OCI-LY3 (cell line): ENCODE measurements around the gene HAPLN2.

Experiments used
- EZH2phosphoT487 ChIP-seq: fragments of 200-600 bp; shearing (Covaris generic); IDR thresholded peaks from 2 replicates; pipeline ENCODE4 v1.6.1; 2018; ENCODE audit warnings: antibody characterized with exemption, mixed run types, low read depth
- TF ChIP-seq, protein P1 (sequence below): fragments of 200-600, 300-600 bp; sonication (generic); IDR thresholded peaks from 2 replicates; pipeline ENCODE4 v1.5.1; 2014; ENCODE audit warnings: antibody characterized with exemption, low read length, low read depth

DNA sequence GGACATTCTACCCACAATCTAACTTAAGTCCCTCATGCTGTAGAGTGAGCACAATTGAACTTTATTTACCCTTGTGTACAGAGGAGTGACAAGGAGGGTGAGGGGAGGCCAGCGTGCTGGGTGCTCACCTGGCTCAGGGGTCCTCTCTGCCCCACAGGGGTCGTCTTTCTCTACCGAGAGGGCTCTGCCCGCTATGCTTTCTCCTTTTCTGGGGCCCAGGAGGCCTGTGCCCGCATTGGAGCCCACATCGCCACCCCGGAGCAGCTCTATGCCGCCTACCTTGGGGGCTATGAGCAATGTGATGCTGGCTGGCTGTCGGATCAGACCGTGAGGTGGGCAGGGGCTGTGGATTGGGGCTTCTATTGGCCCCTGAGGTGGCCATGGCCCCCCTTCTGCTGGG, 28.1 kb downstream of the HAPLN2 start:
- TF ChIP-seq, protein P1, sequence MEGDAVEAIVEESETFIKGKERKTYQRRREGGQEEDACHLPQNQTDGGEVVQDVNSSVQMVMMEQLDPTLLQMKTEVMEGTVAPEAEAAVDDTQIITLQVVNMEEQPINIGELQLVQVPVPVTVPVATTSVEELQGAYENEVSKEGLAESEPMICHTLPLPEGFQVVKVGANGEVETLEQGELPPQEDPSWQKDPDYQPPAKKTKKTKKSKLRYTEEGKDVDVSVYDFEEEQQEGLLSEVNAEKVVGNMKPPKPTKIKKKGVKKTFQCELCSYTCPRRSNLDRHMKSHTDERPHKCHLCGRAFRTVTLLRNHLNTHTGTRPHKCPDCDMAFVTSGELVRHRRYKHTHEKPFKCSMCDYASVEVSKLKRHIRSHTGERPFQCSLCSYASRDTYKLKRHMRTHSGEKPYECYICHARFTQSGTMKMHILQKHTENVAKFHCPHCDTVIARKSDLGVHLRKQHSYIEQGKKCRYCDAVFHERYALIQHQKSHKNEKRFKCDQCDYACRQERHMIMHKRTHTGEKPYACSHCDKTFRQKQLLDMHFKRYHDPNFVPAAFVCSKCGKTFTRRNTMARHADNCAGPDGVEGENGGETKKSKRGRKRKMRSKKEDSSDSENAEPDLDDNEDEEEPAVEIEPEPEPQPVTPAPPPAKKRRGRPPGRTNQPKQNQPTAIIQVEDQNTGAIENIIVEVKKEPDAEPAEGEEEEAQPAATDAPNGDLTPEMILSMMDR: no peak
- no peak for TF ChIP-seq EZH2phosphoT487
